Measurements from ENCODE around the gene SMAD7.

Gene SMAD7

GRCh38 chr18:48942554-48943261 lies 8.1 kb downstream of the SMAD7 start:
- no peak overlapping the region; the same call in 1 of the 2 replicates for H3K4me3 ChIP-seq (ENCODE audit: low read depth, low read length)
- ChIA-PET POLR2A (interaction anchor here (0.6 to 1.6 kb wide), 4 partner anchors 9 to 110 kb away, joined by 3 to 5 read pairs (median 4); no protein-coding TSS in a partner anchor), CTCF (interaction anchor here (1.0 to 1.9 kb wide), 4 partner anchors 12 to 467 kb away, joined by 3 to 9 read pairs (median 5); no protein-coding TSS in a partner anchor)
- TF ChIP-seq CTCF (IDR thresholded peaks at IDR 0.05; ENCODE audit: insufficient read depth, low read length, missing control alignments): no peak
- peak; percentile 87 for DNase-seq (ENCODE audit: low read depth, low spot score)

GRCh38 chr18:48942086-48942485 lies 8.7 kb downstream of the SMAD7 start:
- DNase-seq (ENCODE audit: low read depth, low spot score): no peak
- no peak overlapping the region for H3K4me3 ChIP-seq (ENCODE audit: low read depth, low read length)
- ChIA-PET POLR2A (interaction anchor here (0.6 to 1.6 kb wide), 4 partner anchors 10 to 110 kb away, joined by 3 to 5 read pairs (median 4); no protein-coding TSS in a partner anchor), CTCF (interaction anchor here (1.0 to 1.9 kb wide), 3 partner anchors 11 to 466 kb away, joined by 3 to 9 read pairs (median 5); no protein-coding TSS in a partner anchor)
- TF ChIP-seq CTCF (IDR thresholded peaks at IDR 0.05; ENCODE audit: insufficient read depth, low read length, missing control alignments): no peak

GRCh38 chr18:48941672-48942071 lies 9.1 kb downstream of the SMAD7 start:
- POLR2A ChIA-PET: interaction anchor here (0.6 to 1.6 kb wide), 4 partner anchors 10 to 109 kb away, joined by 3 to 5 read pairs (median 4); no protein-coding TSS in a partner anchor

GRCh38 chr18:48940854-48941611 lies 9.7 kb downstream of the SMAD7 start:
- ChIA-PET POLR2A (interaction anchor here (0.6 to 1.6 kb wide), 4 partner anchors 11 to 112 kb away, joined by 3 to 5 read pairs (median 4); no protein-coding TSS in a partner anchor), CTCF (interaction anchor here (0.7 to 1.9 kb wide), 4 partner anchors 8 to 290 kb away, joined by 3 to 9 read pairs (median 4); no protein-coding TSS in a partner anchor)
- no peak for DNase-seq (ENCODE audit: low read depth, low spot score)
- no peak for TF ChIP-seq CTCF (IDR thresholded peaks at IDR 0.05; ENCODE audit: insufficient read depth, low read length, missing control alignments)
- no peak overlapping the region for H3K4me3 ChIP-seq (ENCODE audit: low read depth, low read length)

More at GRCh38 chr18:48941672-48942071, 9.1 kb downstream of the SMAD7 start:
- H3K4me3 ChIP-seq (ENCODE audit: low read depth, low read length): no peak overlapping the region
- CTCF ChIA-PET: interaction anchor here (0.8 to 1.9 kb wide), 4 partner anchors 9 to 466 kb away, joined by 3 to 9 read pairs (median 4); no protein-coding TSS in a partner anchor
- no peak for DNase-seq (ENCODE audit: low read depth, low spot score)
- TF ChIP-seq CTCF (IDR thresholded peaks at IDR 0.05; ENCODE audit: insufficient read depth, low read length, missing control alignments): no peak

GRCh38 chr18:48939205-48940097 lies 11.3 kb downstream of the SMAD7 start:
- ChIA-PET CTCF (interaction anchor here (0.9 kb wide), 1 partner anchor 10 kb away, joined by 3 read pairs; no protein-coding TSS in a partner anchor), POLR2A (no interaction called here)
- peak overlapping the region; percentile 33 for H3K4me3 ChIP-seq (ENCODE audit: low read depth, low read length)
- TF ChIP-seq CTCF (IDR thresholded peaks at IDR 0.05; ENCODE audit: insufficient read depth, low read length, missing control alignments): no peak
- DNase-seq (ENCODE audit: low read depth, low spot score): no peak

Data from AG04449 (cell line).